Endothelial cell of umbilical vein (primary cell): ENCODE measurements around the gene SFXN2.

Experiments used
- EZH2 ChIP-seq: IDR thresholded peaks from 2 replicates; pipeline ENCODE4 v1.6.1; 2012; ENCODE audit warnings: borderline replicate concordance, low read depth, mild to moderate bottlenecking, moderate library complexity, low read length, inconsistent platforms; ENCODE audit not compliant: severe bottlenecking
- JUN ChIP-seq: IDR thresholded peaks from 2 replicates; pipeline ENCODE4 v1.6.1; 2011; ENCODE audit warnings: borderline replicate concordance, low read depth; ENCODE audit not compliant: insufficient read length, insufficient read depth
- POLR2A ChIP-seq: IDR thresholded peaks from 2 replicates; pipeline ENCODE4 v1.6.1; 2012; ENCODE audit warnings: low read depth, mild to moderate bottlenecking, control low read depth, low read length
- TF ChIP-seq, protein P1 (sequence below), 2 donors: IDR thresholded peaks; 1 replicate in 1 of 2; 2 replicates in 1 of 2; pipeline ENCODE4 v1.5.1; 2011; ENCODE audit warnings: low read length in 2 of 2, mild to moderate bottlenecking in 2 of 2, moderate library complexity in 2 of 2, control low read depth in 1 of 2, inconsistent platforms in 1 of 2, low read depth in 1 of 2; ENCODE audit not compliant: insufficient read depth in 1 of 2; ENCODE audit errors: extremely low read depth in 1 of 2

DNA sequence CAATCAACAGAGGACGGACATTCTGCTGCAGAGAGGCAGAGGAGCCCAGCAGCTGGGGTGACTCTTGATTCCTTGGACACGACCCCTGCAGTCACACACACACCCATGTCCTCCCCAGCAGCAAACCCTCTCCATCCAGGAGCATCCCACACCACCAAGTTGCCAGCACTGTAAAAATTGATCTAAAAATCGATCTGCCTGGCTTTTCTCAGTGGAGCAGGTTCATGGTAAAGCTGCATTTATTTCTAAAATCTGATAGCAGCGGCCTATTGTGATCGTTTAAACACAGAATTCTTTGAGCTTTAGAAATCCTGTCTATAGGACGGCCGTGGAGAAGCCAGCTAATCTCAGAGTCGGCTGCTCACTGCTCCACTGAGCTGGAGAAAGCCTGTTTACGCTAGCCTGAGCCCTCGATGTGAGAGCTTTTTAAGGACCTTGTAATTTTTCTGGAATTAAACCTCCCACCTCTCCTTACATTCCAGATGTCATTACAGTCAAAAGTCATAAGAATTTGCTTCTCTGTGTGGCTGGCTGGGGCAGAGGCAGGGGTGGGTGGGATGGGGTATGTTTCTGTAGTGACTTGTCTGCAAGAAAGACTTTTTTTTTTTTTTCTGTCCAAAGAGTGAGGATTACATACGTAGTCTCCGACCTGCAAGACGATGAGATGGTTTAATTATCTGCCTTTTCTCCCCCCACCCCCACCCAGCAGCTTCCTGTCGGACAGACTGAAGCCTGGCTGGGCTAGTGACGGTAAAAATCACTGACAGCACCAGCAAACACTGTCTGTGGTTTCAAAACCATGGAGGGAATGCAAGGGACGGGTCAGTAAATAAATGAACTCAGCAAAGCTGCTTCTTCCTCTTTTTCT, 38.5 kb upstream of the SFXN2 start:
- TF ChIP-seq, protein P1, sequence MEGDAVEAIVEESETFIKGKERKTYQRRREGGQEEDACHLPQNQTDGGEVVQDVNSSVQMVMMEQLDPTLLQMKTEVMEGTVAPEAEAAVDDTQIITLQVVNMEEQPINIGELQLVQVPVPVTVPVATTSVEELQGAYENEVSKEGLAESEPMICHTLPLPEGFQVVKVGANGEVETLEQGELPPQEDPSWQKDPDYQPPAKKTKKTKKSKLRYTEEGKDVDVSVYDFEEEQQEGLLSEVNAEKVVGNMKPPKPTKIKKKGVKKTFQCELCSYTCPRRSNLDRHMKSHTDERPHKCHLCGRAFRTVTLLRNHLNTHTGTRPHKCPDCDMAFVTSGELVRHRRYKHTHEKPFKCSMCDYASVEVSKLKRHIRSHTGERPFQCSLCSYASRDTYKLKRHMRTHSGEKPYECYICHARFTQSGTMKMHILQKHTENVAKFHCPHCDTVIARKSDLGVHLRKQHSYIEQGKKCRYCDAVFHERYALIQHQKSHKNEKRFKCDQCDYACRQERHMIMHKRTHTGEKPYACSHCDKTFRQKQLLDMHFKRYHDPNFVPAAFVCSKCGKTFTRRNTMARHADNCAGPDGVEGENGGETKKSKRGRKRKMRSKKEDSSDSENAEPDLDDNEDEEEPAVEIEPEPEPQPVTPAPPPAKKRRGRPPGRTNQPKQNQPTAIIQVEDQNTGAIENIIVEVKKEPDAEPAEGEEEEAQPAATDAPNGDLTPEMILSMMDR (IDR thresholded peaks at IDR 0.05; ENCODE audit: extremely low read depth in 1 of 2, insufficient read depth in 1 of 2, low read depth in 1 of 2, low read length in 2 of 2): no peak
- TF ChIP-seq POLR2A (no peak), JUN (no peak), EZH2 (no peak)
